ENCODE data around the gene CLMN. TPM values are rescaled to one million over a fixed set of nuclear protein-coding genes. Genes with fewer than 3 reads are reported as not detected.
A peak's percentile ranks its signal among the peaks of the same experiment; 100 is the strongest.

CLMN gene
- total and polyA plus RNA-seq, 2 of the 13 experiments (the other 11 are each of a cell fraction or from before 2014, with no cell fraction given): 15.1 to 16.7 TPM

DNA sequence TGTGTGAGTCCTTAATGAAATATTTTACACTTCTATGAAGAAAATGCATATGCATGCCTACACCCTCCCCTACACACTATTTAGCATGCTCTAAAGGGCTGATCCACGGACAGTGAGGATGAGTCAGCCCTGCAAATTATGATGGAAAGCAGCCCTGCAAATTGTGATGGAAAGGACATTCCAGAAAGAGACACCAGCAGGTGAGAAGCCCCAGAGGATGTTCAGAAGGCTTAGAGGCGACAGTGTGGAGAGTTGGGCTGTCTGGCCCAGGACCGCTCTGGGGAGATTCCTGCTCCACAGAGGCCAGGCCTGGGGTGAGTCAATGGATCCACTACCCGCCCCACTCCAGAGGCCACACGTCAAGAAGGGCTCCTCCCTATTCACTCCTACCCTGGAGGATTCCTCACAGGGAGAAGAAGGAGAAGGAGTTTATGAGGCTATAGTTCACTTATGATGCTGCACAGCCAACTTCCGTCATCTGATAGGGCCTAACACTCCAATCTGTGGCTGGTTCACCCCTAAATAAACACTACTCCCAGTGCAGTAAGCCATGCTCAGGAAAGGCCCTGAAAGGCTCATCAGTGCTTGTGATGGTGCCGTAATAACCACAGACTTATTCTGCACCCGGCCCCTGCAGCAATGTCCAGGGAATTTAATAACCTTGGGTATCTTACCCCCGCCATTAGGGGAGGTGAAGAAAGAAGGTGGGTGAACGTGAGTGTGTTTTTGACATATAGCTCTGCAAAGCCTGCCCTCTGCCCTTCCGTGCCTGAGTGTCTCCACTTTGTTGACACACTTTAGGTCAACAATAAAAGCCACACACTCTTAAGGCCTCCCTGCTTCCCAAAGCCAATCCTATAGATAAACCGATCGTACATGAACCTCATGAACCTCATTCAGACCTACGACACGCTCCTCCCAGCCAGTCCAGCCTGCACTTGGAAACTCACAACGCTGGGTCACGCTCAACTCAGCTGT is 46.4 kb downstream of the CLMN start (continued):
- TF ChIP-seq, protein P1, sequence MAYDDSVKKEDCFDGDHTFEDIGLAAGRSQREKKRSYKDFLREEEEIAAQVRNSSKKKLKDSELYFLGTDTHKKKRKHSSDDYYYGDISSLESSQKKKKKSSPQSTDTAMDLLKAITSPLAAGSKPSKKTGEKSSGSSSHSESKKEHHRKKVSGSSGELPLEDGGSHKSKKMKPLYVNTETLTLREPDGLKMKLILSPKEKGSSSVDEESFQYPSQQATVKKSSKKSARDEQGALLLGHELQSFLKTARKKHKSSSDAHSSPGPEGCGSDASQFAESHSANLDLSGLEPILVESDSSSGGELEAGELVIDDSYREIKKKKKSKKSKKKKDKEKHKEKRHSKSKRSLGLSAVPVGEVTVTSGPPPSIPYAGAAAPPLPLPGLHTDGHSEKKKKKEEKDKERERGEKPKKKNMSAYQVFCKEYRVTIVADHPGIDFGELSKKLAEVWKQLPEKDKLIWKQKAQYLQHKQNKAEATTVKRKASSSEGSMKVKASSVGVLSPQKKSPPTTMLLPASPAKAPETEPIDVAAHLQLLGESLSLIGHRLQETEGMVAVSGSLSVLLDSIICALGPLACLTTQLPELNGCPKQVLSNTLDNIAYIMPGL (CRISPR knock-in tag; IDR thresholded peaks at IDR 0.05; ENCODE audit: borderline replicate concordance in 1 of 2, low read depth in 1 of 2): no peak
- TF ChIP-seq MEIS2 (CRISPR knock-in tag; IDR thresholded peaks at IDR 0.05) (0 out of 2 replicates have a peak, but pooled peaks have one; percentile 33), FOXK1 (CRISPR knock-in tag; IDR thresholded peaks at IDR 0.05; ENCODE audit: borderline replicate concordance, low read depth) (peak; percentile 31; the same call in 1 of the 2 replicates), THAP11 (CRISPR knock-in tag; IDR thresholded peaks at IDR 0.05) (0 out of 2 replicates have a peak, but pooled peaks have one; percentile 6), SAFB2 (CRISPR knock-in tag; IDR thresholded peaks at IDR 0.05; ENCODE audit: borderline replicate concordance, low read depth) (no peak), ZNF180 (CRISPR knock-in tag; IDR thresholded peaks at IDR 0.05; ENCODE audit: borderline replicate concordance, low read depth) (no peak), ZNF484 (CRISPR knock-in tag; IDR thresholded peaks at IDR 0.05; ENCODE audit: borderline replicate concordance, low read depth) (no peak), NFYC (CRISPR knock-in tag; IDR thresholded peaks at IDR 0.05) (no peak), PHF20 (CRISPR knock-in tag; IDR thresholded peaks at IDR 0.05) (no peak)
- TF ChIP-seq, protein P2, sequence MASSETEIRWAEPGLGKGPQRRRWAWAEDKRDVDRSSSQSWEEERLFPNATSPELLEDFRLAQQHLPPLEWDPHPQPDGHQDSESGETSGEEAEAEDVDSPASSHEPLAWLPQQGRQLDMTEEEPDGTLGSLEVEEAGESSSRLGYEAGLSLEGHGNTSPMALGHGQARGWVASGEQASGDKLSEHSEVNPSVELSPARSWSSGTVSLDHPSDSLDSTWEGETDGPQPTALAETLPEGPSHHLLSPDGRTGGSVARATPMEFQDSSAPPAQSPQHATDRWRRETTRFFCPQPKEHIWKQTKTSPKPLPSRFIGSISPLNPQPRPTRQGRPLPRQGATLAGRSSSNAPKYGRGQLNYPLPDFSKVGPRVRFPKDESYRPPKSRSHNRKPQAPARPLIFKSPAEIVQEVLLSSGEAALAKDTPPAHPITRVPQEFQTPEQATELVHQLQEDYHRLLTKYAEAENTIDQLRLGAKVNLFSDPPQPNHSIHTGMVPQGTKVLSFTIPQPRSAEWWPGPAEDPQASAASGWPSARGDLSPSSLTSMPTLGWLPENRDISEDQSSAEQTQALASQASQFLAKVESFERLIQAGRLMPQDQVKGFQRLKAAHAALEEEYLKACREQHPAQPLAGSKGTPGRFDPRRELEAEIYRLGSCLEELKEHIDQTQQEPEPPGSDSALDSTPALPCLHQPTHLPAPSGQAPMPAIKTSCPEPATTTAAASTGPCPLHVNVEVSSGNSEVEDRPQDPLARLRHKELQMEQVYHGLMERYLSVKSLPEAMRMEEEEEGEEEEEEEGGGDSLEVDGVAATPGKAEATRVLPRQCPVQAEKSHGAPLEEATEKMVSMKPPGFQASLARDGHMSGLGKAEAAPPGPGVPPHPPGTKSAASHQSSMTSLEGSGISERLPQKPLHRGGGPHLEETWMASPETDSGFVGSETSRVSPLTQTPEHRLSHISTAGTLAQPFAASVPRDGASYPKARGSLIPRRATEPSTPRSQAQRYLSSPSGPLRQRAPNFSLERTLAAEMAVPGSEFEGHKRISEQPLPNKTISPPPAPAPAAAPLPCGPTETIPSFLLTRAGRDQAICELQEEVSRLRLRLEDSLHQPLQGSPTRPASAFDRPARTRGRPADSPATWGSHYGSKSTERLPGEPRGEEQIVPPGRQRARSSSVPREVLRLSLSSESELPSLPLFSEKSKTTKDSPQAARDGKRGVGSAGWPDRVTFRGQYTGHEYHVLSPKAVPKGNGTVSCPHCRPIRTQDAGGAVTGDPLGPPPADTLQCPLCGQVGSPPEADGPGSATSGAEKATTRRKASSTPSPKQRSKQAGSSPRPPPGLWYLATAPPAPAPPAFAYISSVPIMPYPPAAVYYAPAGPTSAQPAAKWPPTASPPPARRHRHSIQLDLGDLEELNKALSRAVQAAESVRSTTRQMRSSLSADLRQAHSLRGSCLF (CRISPR knock-in tag; IDR thresholded peaks at IDR 0.05; ENCODE audit: borderline replicate concordance): no peak
- TF ChIP-seq, protein P3, sequence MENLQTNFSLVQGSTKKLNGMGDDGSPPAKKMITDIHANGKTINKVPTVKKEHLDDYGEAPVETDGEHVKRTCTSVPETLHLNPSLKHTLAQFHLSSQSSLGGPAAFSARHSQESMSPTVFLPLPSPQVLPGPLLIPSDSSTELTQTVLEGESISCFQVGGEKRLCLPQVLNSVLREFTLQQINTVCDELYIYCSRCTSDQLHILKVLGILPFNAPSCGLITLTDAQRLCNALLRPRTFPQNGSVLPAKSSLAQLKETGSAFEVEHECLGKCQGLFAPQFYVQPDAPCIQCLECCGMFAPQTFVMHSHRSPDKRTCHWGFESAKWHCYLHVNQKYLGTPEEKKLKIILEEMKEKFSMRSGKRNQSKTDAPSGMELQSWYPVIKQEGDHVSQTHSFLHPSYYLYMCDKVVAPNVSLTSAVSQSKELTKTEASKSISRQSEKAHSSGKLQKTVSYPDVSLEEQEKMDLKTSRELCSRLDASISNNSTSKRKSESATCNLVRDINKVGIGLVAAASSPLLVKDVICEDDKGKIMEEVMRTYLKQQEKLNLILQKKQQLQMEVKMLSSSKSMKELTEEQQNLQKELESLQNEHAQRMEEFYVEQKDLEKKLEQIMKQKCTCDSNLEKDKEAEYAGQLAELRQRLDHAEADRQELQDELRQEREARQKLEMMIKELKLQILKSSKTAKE (CRISPR knock-in tag; IDR thresholded peaks at IDR 0.05; ENCODE audit: borderline replicate concordance): peak; percentile 88

All from HepG2 (cell line).